Uterus (tissue), 4 donors: ENCODE measurements around the gene TPST2. TPM values are rescaled to one million over a fixed set of nuclear protein-coding genes. Genes with fewer than 3 reads are reported as not detected.

ENCODE experiments used
- DNase-seq, 2 donors: peaks; one replicate each; pipeline ENCODE4 v3.0.0-alpha.2; 2019 to 2020
- H3K27ac ChIP-seq, 2 donors: fragments of 200-600 bp; sonication (generic); 1 replicate in 1 of 2; 2 replicates in 1 of 2; pipeline ENCODE4 v1.5.1; 2016 to 2018
- H3K27me3 ChIP-seq, 2 donors: fragments of 200-600 bp; sonication (generic); one replicate each; pipeline ENCODE4 v1.5.1; 2018 to 2019; ENCODE audit warnings: control low read depth in 1 of 2
- H3K36me3 ChIP-seq, 2 donors: fragments of 200-600 bp; sonication (generic); one replicate each; pipeline ENCODE4 v1.5.1; 2019; ENCODE audit warnings: control low read depth in 1 of 2
- H3K4me1 ChIP-seq, 2 donors: fragments of 200-600 bp; sonication (generic); one replicate each; pipeline ENCODE4 v1.5.1; 2018 to 2019; ENCODE audit warnings: control low read depth in 1 of 2
- H3K4me3 ChIP-seq, 2 donors: fragments of 200-600 bp; sonication (generic); 1 replicate in 1 of 2; 2 replicates in 1 of 2; pipeline ENCODE4 v1.5.1; 2018 to 2019; ENCODE audit warnings: mild to moderate bottlenecking in 1 of 2
- H3K9me3 ChIP-seq, 2 donors: fragments of 200-600 bp; sonication (generic); one replicate each; pipeline ENCODE4 v1.5.1; 2019; ENCODE audit warnings: control low read depth in 1 of 2
- CTCF ChIP-seq, 4 experiments: fragments of 200-600 bp in 2 of 4; fragments of 450-650 bp in 2 of 4; sonication (generic) in 2 of 4; IDR thresholded peaks; one replicate each; pipeline ENCODE4 v1.5.1; 2016 to 2019; ENCODE audit warnings: antibody characterized with exemption in 4 of 4, mild to moderate bottlenecking in 2 of 4, moderate library complexity in 1 of 4
- POLR2A ChIP-seq, 2 donors: fragments of 450-650 bp; IDR thresholded peaks; one replicate each; pipeline ENCODE4 v1.6.1; 2016; ENCODE audit warnings: antibody characterized with exemption in 2 of 2, mild to moderate bottlenecking in 1 of 2, moderate library complexity in 1 of 2
- intact Hi-C: fragments of 100-400 bp; cut with DNase I; formaldehyde crosslinking; loops from one replicate; pipeline ENCODE4 v1.15.1; 2023; ENCODE audit warnings: low total_unique reads
- total RNA-seq, 4 donors: library from RNA; depleted of rRNA in 3 of 4; stranded (reverse); fragments of >200 nt in 3 of 4; gene quantifications; one replicate each; pipeline versions ENCODE4 v1.1.0 to v1.2.4, GENCODE V29; 2014 to 2023
- donor health status: DM: yes; HTN: yes; CAD: no.

TPST2 gene
- total RNA-seq, 4 donors from 2014 or later = 32.4 to 71.5 (median 43.8) TPM

GRCh38 chr22:26484360-26484706 is 105.6 kb downstream of the TPST2 start:
- H3K27me3 ChIP-seq = no peaks in the 10 kb centered on the region
- H3K36me3 ChIP-seq = no peaks in the 10 kb centered on the region
- peak overlapping the region; percentile 88 to 94 for H3K27ac ChIP-seq
- DNase-seq = no peak
- intact Hi-C loops = no loop called here
- peak overlapping the region; percentile 80 to 96 for H3K4me3 ChIP-seq
- H3K9me3 ChIP-seq = no peaks in the 10 kb centered on the region
- no peak for TF ChIP-seq CTCF (IDR thresholded peaks at IDR 0.05)
- TF ChIP-seq POLR2A (IDR thresholded peaks at IDR 0.05) = no peak
- peaks cover 14 to 24% of the 10 kb centered on the region in 2 donors for H3K4me1 ChIP-seq

GRCh38 chr22:26483439-26484359 is 106.2 kb downstream of the TPST2 start, which contains the start of the genes HPS4 and SRRD:
TSS of gene HPS4 (minus strand) at chr22:26483783. CDS start at chr22:26481762, 2,021 bp downstream.
TSS of gene SRRD (plus strand) at chr22:26483877. CDS start at chr22:26483891, 14 bp downstream.
- H3K9me3 ChIP-seq = no peaks in the 10 kb centered on the region
- H3K4me3 ChIP-seq = peak within 1 kb of the TSS; percentile 80 to 96
- DNase-seq = peak; percentile 82 to 89
- TF ChIP-seq POLR2A (IDR thresholded peaks at IDR 0.05) (peak; percentile 60 to 88), CTCF (IDR thresholded peaks at IDR 0.05) (peak in 2 of 4 experiments; percentile 4 to 18)
- peaks cover 14 to 27% of the 10 kb centered on the region in 2 donors for H3K4me1 ChIP-seq
- H3K27me3 ChIP-seq = no peaks in the 10 kb centered on the region
- intact Hi-C loops = no loop called here
- H3K36me3 ChIP-seq = no peaks in the 10 kb centered on the region
- H3K27ac ChIP-seq = peak within 1 kb of the TSS; percentile 88 to 94

- H3K9me3 ChIP-seq = no peaks in the 10 kb centered on the region
- no peak for TF ChIP-seq CTCF (IDR thresholded peaks at IDR 0.05)
- TF ChIP-seq POLR2A (IDR thresholded peaks at IDR 0.05) = no peak
- H3K27ac ChIP-seq = peak overlapping the region; percentile 88 to 94
- no peaks in the 10 kb centered on the region for H3K36me3 ChIP-seq
- no peaks in the 10 kb centered on the region for H3K27me3 ChIP-seq
- DNase-seq = no peak
- H3K4me3 ChIP-seq = peak overlapping the region; percentile 80 to 96
- H3K4me1 ChIP-seq = peaks cover 14 to 27% of the 10 kb centered on the region in 2 donors
- intact Hi-C loops = no loop called here
These were observed 106.9 kb downstream of the TPST2 start for GRCh38 chr22:26483043-26483438.

- intact Hi-C loops = no loop called here
- no peaks in the 10 kb centered on the region for H3K36me3 ChIP-seq
- peaks cover 14 to 27% of the 10 kb centered on the region in 2 donors for H3K4me1 ChIP-seq
- no peaks in the 10 kb centered on the region for H3K27me3 ChIP-seq
- no peak overlapping the region for H3K27ac ChIP-seq
- no peaks in the 10 kb centered on the region for H3K9me3 ChIP-seq
- DNase-seq = no peak
- TF ChIP-seq POLR2A (IDR thresholded peaks at IDR 0.05) = no peak
- no peak for TF ChIP-seq CTCF (IDR thresholded peaks at IDR 0.05)
- H3K4me3 ChIP-seq = no peak overlapping the region
These were observed 107.8 kb downstream of the TPST2 start for GRCh38 chr22:26482161-26482560.

GRCh38 chr22:26481694-26482093 is 108.2 kb downstream of the TPST2 start:
- no peak for TF ChIP-seq CTCF (IDR thresholded peaks at IDR 0.05)
- TF ChIP-seq POLR2A (IDR thresholded peaks at IDR 0.05) = no peak
- Histone ChIP-seq H3K4me1 (peaks cover 14 to 27% of the 10 kb centered on the region in 2 donors), H3K4me3 (no peak overlapping the region), H3K9me3 (no peaks in the 10 kb centered on the region), H3K36me3 (no peaks in the 10 kb centered on the region), H3K27me3 (no peaks in the 10 kb centered on the region), H3K27ac (no peak overlapping the region)
- intact Hi-C loops = no loop called here
- no peak for DNase-seq
